Neuron (in vitro differentiated cells): ENCODE data around the gene PTGDR.

ENCODE experiments used
- H2AFZ ChIP-seq: one replicate; pipeline ENCODE4 v1.6.1; 2013; ENCODE audit warnings: low read depth, mild to moderate bottlenecking, inconsistent platforms, low read length, moderate library complexity
- H3K27me3 ChIP-seq: one replicate; pipeline ENCODE4 v1.6.1; 2013; ENCODE audit warnings: low read length; ENCODE audit not compliant: insufficient read depth
- H3K36me3 ChIP-seq: one replicate; pipeline ENCODE4 v1.6.1; 2013; ENCODE audit warnings: low read length; ENCODE audit not compliant: insufficient read depth
- H3K4me1 ChIP-seq: one replicate; pipeline ENCODE4 v1.6.1; 2013; ENCODE audit warnings: low read length; ENCODE audit not compliant: insufficient read depth
- H3K4me3 ChIP-seq: 2 replicates; pipeline ENCODE4 v1.5.1; 2013; ENCODE audit warnings: mild to moderate bottlenecking, low read length, moderate library complexity
- H3K9me3 ChIP-seq: one replicate; pipeline ENCODE4 v1.6.1; 2013; ENCODE audit warnings: low read length

Gene PTGDR

GRCh38 chr14:52269982-52270381 is 2.5 kb downstream of the PTGDR start:
- Histone ChIP-seq H2AFZ (no peak overlapping the region), H3K36me3 (no peaks in the 10 kb centered on the region), H3K9me3 (peaks cover 4% of the 10 kb centered on the region), H3K4me3 (no peak overlapping the region), H3K4me1 (no peaks in the 10 kb centered on the region), H3K27me3 (peaks cover 46% of the 10 kb centered on the region)

GRCh38 chr14:52271538-52271937 is 4.0 kb downstream of the PTGDR start:
- no peaks in the 10 kb centered on the region for H3K36me3 ChIP-seq
- H3K4me1 ChIP-seq: no peaks in the 10 kb centered on the region
- no peak overlapping the region for H3K4me3 ChIP-seq
- H2AFZ ChIP-seq: no peak overlapping the region
- H3K9me3 ChIP-seq: peaks cover 4% of the 10 kb centered on the region
- peaks cover 34% of the 10 kb centered on the region for H3K27me3 ChIP-seq

GRCh38 chr14:52272375-52272774 is 4.9 kb downstream of the PTGDR start:
- H3K36me3 ChIP-seq: no peaks in the 10 kb centered on the region
- peaks cover 26% of the 10 kb centered on the region for H3K27me3 ChIP-seq
- H3K9me3 ChIP-seq: peaks cover 4% of the 10 kb centered on the region
- H3K4me1 ChIP-seq: no peaks in the 10 kb centered on the region
- H3K4me3 ChIP-seq: no peak overlapping the region
- H2AFZ ChIP-seq: no peak overlapping the region

GRCh38 chr14:52275372-52275771 is 7.9 kb downstream of the PTGDR start:
- Histone ChIP-seq H3K4me1 (no peaks in the 10 kb centered on the region), H3K36me3 (no peaks in the 10 kb centered on the region), H2AFZ (no peak overlapping the region), H3K27me3 (no peaks in the 10 kb centered on the region), H3K9me3 (no peaks in the 10 kb centered on the region), H3K4me3 (no peak overlapping the region)

GRCh38 chr14:52277552-52277951 is 10.1 kb downstream of the PTGDR start:
- H2AFZ ChIP-seq: no peak overlapping the region
- no peak overlapping the region for H3K4me3 ChIP-seq
- no peaks in the 10 kb centered on the region for H3K36me3 ChIP-seq
- no peaks in the 10 kb centered on the region for H3K27me3 ChIP-seq
- H3K4me1 ChIP-seq: no peaks in the 10 kb centered on the region
- H3K9me3 ChIP-seq: no peaks in the 10 kb centered on the region

- H3K4me3 ChIP-seq: no peak overlapping the region
Measured at GRCh38 chr14:52279408-52279807, 11.9 kb downstream of the PTGDR start.

GRCh38 chr14:52283099-52283498 is 15.6 kb downstream of the PTGDR start:
- no peak overlapping the region for H2AFZ ChIP-seq
- H3K4me1 ChIP-seq: peaks cover 3% of the 10 kb centered on the region
- H3K4me3 ChIP-seq: no peak overlapping the region
- H3K9me3 ChIP-seq: no peaks in the 10 kb centered on the region
- no peaks in the 10 kb centered on the region for H3K36me3 ChIP-seq
- H3K27me3 ChIP-seq: no peaks in the 10 kb centered on the region

More at GRCh38 chr14:52279408-52279807, 11.9 kb downstream of the PTGDR start:
- H3K36me3 ChIP-seq: no peaks in the 10 kb centered on the region
- H3K9me3 ChIP-seq: no peaks in the 10 kb centered on the region
- no peaks in the 10 kb centered on the region for H3K4me1 ChIP-seq
- H2AFZ ChIP-seq: no peak overlapping the region
- no peaks in the 10 kb centered on the region for H3K27me3 ChIP-seq

GRCh38 chr14:52286661-52287649 is 19.5 kb downstream of the PTGDR start:
- Histone ChIP-seq H2AFZ (no peak overlapping the region), H3K36me3 (no peaks in the 10 kb centered on the region), H3K9me3 (no peaks in the 10 kb centered on the region), H3K27me3 (peaks cover 3% of the 10 kb centered on the region), H3K4me1 (peaks cover 3% of the 10 kb centered on the region), H3K4me3 (no peak overlapping the region)

- no peak overlapping the region for H2AFZ ChIP-seq
- H3K36me3 ChIP-seq: no peaks in the 10 kb centered on the region
- no peaks in the 10 kb centered on the region for H3K9me3 ChIP-seq
- H3K27me3 ChIP-seq: peaks cover 5% of the 10 kb centered on the region
- no peak overlapping the region for H3K4me3 ChIP-seq
- no peaks in the 10 kb centered on the region for H3K4me1 ChIP-seq
Measured at GRCh38 chr14:52296378-52296777, 28.9 kb downstream of the PTGDR start.

- no peaks in the 10 kb centered on the region for H3K4me1 ChIP-seq
- peaks cover 2% of the 10 kb centered on the region for H3K27me3 ChIP-seq
- no peaks in the 10 kb centered on the region for H3K9me3 ChIP-seq
- H3K4me3 ChIP-seq: no peak overlapping the region
- no peak overlapping the region for H2AFZ ChIP-seq
- H3K36me3 ChIP-seq: no peaks in the 10 kb centered on the region
Measured at GRCh38 chr14:52298795-52299194, 31.3 kb downstream of the PTGDR start.

GRCh38 chr14:52299692-52300278 is 32.3 kb downstream of the PTGDR start:
- Histone ChIP-seq H3K9me3 (no peaks in the 10 kb centered on the region), H2AFZ (no peak overlapping the region), H3K4me1 (no peaks in the 10 kb centered on the region), H3K4me3 (no peak overlapping the region), H3K36me3 (no peaks in the 10 kb centered on the region), H3K27me3 (peaks cover 2% of the 10 kb centered on the region)

- Histone ChIP-seq H3K36me3 (no peaks in the 10 kb centered on the region), H3K4me3 (no peak overlapping the region), H2AFZ (no peak overlapping the region), H3K9me3 (no peaks in the 10 kb centered on the region), H3K27me3 (no peaks in the 10 kb centered on the region), H3K4me1 (no peaks in the 10 kb centered on the region)
Measured at GRCh38 chr14:52303236-52303635, 35.7 kb downstream of the PTGDR start.

GRCh38 chr14:52304248-52304904 is 36.9 kb downstream of the PTGDR start:
- peaks cover 5% of the 10 kb centered on the region for H3K27me3 ChIP-seq
- H3K4me3 ChIP-seq: no peak overlapping the region
- H3K9me3 ChIP-seq: no peaks in the 10 kb centered on the region
- H2AFZ ChIP-seq: no peak overlapping the region
- H3K4me1 ChIP-seq: no peaks in the 10 kb centered on the region
- no peaks in the 10 kb centered on the region for H3K36me3 ChIP-seq
